SK-N-MC (cell line): ENCODE data around the gene POU6F1.

Experiments used
- EZH2 ChIP-seq: fragments of 200-600 bp; sonication (generic); IDR thresholded peaks from one replicate; pipeline ENCODE4 v1.6.1; 2017; ENCODE audit warnings: antibody characterized with exemption
- POLR2AphosphoS5 ChIP-seq: IDR thresholded peaks from 2 replicates; pipeline ENCODE4 v1.6.1; 2012; ENCODE audit warnings: mild to moderate bottlenecking, low read depth, low read length, borderline replicate concordance

DNA sequence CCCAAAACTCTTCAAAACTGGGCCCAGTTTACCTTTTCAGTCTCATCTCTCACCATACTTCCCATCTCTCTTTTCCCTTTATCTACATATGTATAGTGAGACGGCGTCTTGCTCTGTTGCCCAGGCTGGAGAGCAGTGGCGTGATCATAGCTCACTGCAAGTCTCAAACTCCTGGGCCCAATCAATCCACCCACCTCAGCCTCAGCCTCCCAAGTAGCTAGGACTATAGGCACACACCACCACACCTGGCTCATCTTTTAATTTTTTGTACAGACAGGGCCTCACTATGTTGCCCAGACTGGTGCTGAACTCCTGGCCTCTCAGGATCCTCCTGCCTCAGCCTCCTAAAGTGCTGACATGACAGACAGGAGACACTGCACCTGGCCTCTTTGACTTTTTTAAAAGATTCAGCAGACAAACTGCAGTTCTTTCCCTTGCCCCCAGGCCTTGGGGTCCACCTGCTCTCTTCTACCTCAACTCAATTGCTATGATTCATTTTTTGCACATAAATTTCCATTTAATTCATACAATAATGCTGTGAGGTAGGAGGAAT lies 78.5 kb downstream of the POU6F1 start:
- no peak for TF ChIP-seq POLR2AphosphoS5
- TF ChIP-seq EZH2, result no peak
